ENCODE data around the gene SMPD3.

- TF ChIP-seq CTCF (IDR thresholded peaks at IDR 0.05), result no peak
- no peak for TF ChIP-seq POLR2A (IDR thresholded peaks at IDR 0.05)
- no peak for TF ChIP-seq EP300 (IDR thresholded peaks at IDR 0.05)
These were observed 47.3 kb downstream of the SMPD3 start for GRCh38 chr16:68400924-68401460.

All from sigmoid colon (tissue), 4 donors.